Epithelial cell of proximal tubule (primary cell): ENCODE measurements around the gene CCT7. TPM values are rescaled to one million over a fixed set of nuclear protein-coding genes. Genes with fewer than 3 reads are reported as not detected.

Experiments used
- DNase-seq: peaks from one replicate; pipeline ENCODE4 v3.0.0-alpha.2; 2011; ENCODE audit warnings: low read depth
- H3K4me3 ChIP-seq: 2 replicates; pipeline ENCODE4 v1.5.1; 2011; ENCODE audit warnings: low read depth, mild to moderate bottlenecking, low read length
- CTCF ChIP-seq: conservative IDR thresholded peaks from 2 replicates; pipeline ENCODE4 v1.5.1; 2012; ENCODE audit warnings: low read depth, mild to moderate bottlenecking, low read length
- total RNA-seq: library from RNA; depleted of rRNA; stranded (reverse); fragments of >200 nt; gene quantifications from 2 replicates; pipeline ENCODE4 v1.2.3, GENCODE V29; 2015

CCT7 gene
- total RNA-seq, 1 donor from 2014 or later, result 393 TPM

GRCh38 chr2:73263540-73264331, 29.6 kb downstream of the CCT7 start:
- DNase-seq, result no peak
- TF ChIP-seq CTCF, result no peak
- H3K4me3 ChIP-seq, result no peak overlapping the region

DNA sequence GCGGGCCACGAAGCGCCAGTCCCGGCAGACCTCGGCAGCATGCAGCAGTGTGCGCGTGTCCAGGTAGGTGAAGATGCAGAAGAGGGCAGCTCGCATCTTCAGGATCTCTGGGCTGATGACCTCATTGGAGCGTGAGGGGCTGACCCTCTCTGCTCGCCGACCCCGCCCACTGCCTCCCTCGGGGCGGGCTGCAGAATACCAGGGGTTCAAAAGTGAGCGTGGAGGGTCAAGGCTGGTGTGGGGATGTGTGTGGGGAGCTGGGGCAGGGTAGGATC, 30.2 kb downstream of the CCT7 start:
- TF ChIP-seq CTCF, result no peak
- DNase-seq, result no peak
- no peak overlapping the region for H3K4me3 ChIP-seq

GRCh38 chr2:73264783-73265182, 30.7 kb downstream of the CCT7 start:
- H3K4me3 ChIP-seq, result no peak overlapping the region
- no peak for TF ChIP-seq CTCF
- DNase-seq, result no peak

- no peak overlapping the region for H3K4me3 ChIP-seq
- DNase-seq, result no peak
- TF ChIP-seq CTCF, result no peak
These were observed 31.4 kb downstream of the CCT7 start for GRCh38 chr2:73265298-73266060.

DNA sequence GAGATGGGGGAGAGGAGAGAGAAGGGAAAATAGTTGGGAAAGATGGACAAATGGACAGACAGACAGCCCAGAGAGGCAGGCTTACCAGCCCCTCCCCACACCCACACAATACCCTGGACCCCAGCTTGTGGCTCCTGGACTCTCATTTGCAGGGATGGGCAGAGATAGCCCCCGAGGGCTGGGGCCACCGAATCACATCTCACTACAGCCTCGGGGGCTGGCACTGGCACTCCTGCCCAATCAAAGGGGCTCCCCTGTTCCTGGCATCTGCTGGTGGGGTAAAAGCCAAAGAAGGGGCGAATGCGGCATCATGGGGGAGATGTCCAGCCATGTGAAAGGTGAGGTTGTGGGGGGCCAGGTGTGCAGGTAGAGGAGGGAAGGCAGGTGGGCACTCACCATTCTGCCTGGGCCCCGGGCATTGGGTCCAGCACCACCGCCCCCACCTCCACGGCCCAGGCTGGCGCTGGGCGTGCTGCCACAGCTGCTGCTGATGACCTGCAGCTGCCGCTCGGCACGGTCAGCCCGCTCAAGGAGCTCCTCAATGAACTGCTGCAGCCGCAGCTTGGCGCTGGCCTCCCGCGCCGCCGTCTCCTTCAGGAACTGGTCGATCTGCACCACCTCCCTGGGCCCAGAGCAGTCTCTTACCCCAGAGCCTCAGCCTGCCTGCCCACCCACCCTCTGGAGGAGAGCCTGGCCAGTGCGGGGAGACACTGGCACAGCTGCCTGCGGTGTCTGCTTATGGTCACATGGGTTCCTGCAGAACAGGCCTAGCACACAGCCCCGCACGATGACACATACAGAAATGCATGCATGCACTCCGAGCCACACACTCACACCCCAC, 32.2 kb downstream of the CCT7 start:
- no peak for TF ChIP-seq CTCF
- no peak overlapping the region for H3K4me3 ChIP-seq
- DNase-seq, result no peak

DNA sequence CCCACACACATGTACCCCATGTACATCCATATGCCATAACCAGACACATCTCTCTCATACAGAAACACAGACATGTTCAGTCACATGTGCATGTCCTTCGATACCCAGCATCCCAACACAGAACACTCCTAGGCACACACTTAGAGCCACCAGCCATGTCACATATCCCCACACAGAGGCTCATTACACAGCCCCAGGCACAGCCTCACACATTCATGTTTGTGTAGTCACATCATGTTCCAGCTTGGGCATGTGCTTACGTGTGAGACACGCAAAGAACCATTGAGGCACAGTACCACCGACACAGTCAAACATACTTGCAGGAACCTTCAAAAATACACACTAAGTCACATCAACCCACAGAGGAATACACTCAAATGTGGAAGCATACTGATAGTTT, 32.9 kb downstream of the CCT7 start:
- no peak overlapping the region for H3K4me3 ChIP-seq
- DNase-seq, result no peak
- no peak for TF ChIP-seq CTCF
